Tibial artery (tissue), 4 donors: ENCODE measurements around the gene PSMF1.

Source experiments
- DNase-seq, 2 donors: peaks; one replicate each; pipeline ENCODE4 v3.0.0-alpha.2; 2019
- H3K27ac ChIP-seq, 2 donors: fragments of 200-600 bp; sonication (generic) in 1 of 2; 1 replicate in 1 of 2; 2 replicates in 1 of 2; pipeline ENCODE4 v1.5.1; 2018 to 2019; ENCODE audit warnings: mild to moderate bottlenecking in 1 of 2
- H3K27me3 ChIP-seq, 2 donors: fragments of 200-600 bp; sonication (generic) in 1 of 2; one replicate each; pipeline versions ENCODE4 v1.5.1 to v1.6.0; 2016 to 2019
- H3K36me3 ChIP-seq, 3 donors: fragments of 200-600 bp; sonication (generic) in 2 of 3; one replicate each; pipeline ENCODE4 v1.5.1; 2016 to 2019; ENCODE audit warnings: mild to moderate bottlenecking in 2 of 3
- H3K4me1 ChIP-seq, 4 donors: fragments of 200-600 bp; sonication (generic) in 2 of 4; 1 replicate in 3 of 4; 2 replicates in 1 of 4; pipeline ENCODE4 v1.5.1; 2016 to 2019
- H3K4me3 ChIP-seq, 2 donors: fragments of 200-600 bp; sonication (generic) in 1 of 2; 1 replicate in 1 of 2; 2 replicates in 1 of 2; pipeline ENCODE4 v1.5.1; 2018 to 2019; ENCODE audit warnings: mild to moderate bottlenecking in 2 of 2
- H3K9me3 ChIP-seq, 3 donors: fragments of 200-600 bp; sonication (generic) in 1 of 3; one replicate each; pipeline ENCODE4 v1.5.1; 2016 to 2019
- CTCF ChIP-seq, 2 experiments: fragments of 200-600 bp in 1 of 2; fragments of 450-650 bp in 1 of 2; IDR thresholded peaks; one replicate each; pipeline ENCODE4 v1.5.1; 2017 to 2019; ENCODE audit warnings: antibody characterized with exemption in 2 of 2, mild to moderate bottlenecking in 1 of 2, moderate library complexity in 1 of 2
- intact Hi-C: fragments of 100-400 bp; cut with DNase I; formaldehyde crosslinking; loops from one replicate; pipeline ENCODE4 v1.15.0; 2023; ENCODE audit warnings: low total_unique reads

PSMF1 gene

GRCh38 chr20:1085492-1086276 lies 32.7 kb upstream of the PSMF1 start:
- Histone ChIP-seq H3K27ac (no peak overlapping the region), H3K36me3 (no peaks in the 10 kb centered on the region), H3K27me3 (no peaks in the 10 kb centered on the region), H3K4me3 (no peak overlapping the region), H3K9me3 (peaks cover 0 to 6% (median 4%) of the 10 kb centered on the region in 3 donors), H3K4me1 (no peaks in the 10 kb centered on the region)
- DNase-seq, result no peak
- intact Hi-C loops, result no loop called here
- no peak for TF ChIP-seq CTCF (IDR thresholded peaks at IDR 0.05)

GRCh38 chr20:1086277-1087213 lies 31.9 kb upstream of the PSMF1 start:
- Histone ChIP-seq H3K4me3 (no peak overlapping the region), H3K9me3 (peaks cover 0 to 6% (median 4%) of the 10 kb centered on the region in 3 donors), H3K27me3 (no peaks in the 10 kb centered on the region), H3K27ac (no peak overlapping the region), H3K4me1 (no peaks in the 10 kb centered on the region), H3K36me3 (no peaks in the 10 kb centered on the region)
- TF ChIP-seq CTCF (IDR thresholded peaks at IDR 0.05), result no peak
- intact Hi-C loops, result no loop called here
- no peak for DNase-seq

GRCh38 chr20:1087311-1087905 lies 31.0 kb upstream of the PSMF1 start:
- DNase-seq, result no peak
- no peak for TF ChIP-seq CTCF (IDR thresholded peaks at IDR 0.05)
- Histone ChIP-seq H3K4me3 (no peak overlapping the region), H3K4me1 (no peaks in the 10 kb centered on the region), H3K27me3 (no peaks in the 10 kb centered on the region), H3K27ac (no peak overlapping the region), H3K9me3 (peaks cover 0 to 6% (median 4%) of the 10 kb centered on the region in 3 donors), H3K36me3 (no peaks in the 10 kb centered on the region)
- intact Hi-C loops, result no loop called here

- Histone ChIP-seq H3K27me3 (no peaks in the 10 kb centered on the region), H3K4me1 (no peaks in the 10 kb centered on the region), H3K27ac (no peak overlapping the region), H3K36me3 (no peaks in the 10 kb centered on the region), H3K9me3 (peaks cover 0 to 19% (median 0%) of the 10 kb centered on the region in 3 donors), H3K4me3 (no peak overlapping the region)
- DNase-seq, result no peak
- TF ChIP-seq CTCF (IDR thresholded peaks at IDR 0.05), result no peak
- intact Hi-C loops, result no loop called here
These were observed 23.7 kb upstream of the PSMF1 start for GRCh38 chr20:1094751-1095150.

GRCh38 chr20:1101533-1101932 lies 16.9 kb upstream of the PSMF1 start:
- DNase-seq, result no peak
- Histone ChIP-seq H3K4me3 (no peak overlapping the region), H3K27ac (no peak overlapping the region), H3K27me3 (no peaks in the 10 kb centered on the region), H3K36me3 (no peaks in the 10 kb centered on the region), H3K4me1 (no peaks in the 10 kb centered on the region), H3K9me3 (peaks cover 0 to 32% (median 6%) of the 10 kb centered on the region in 3 donors)
- intact Hi-C loops, result no loop called here
- no peak for TF ChIP-seq CTCF (IDR thresholded peaks at IDR 0.05)
